Ramos (cell line): ENCODE data around the gene PPARA.
"Not testable (repeated sequence)": the region's sequence is repeated elsewhere in the genome, so short reads cannot be mapped to it uniquely, and the experiment has no call there.

Experiments used
- in situ Hi-C: fragments of 300-500 bp; cut with MboI; formaldehyde crosslinking; loops from one replicate; pipeline ENCODE4 v1.14.3; 2022; ENCODE audit warnings: low sequenced_read_pairs; ENCODE audit not compliant: unreplicated experiment

The PPARA gene

DNA sequence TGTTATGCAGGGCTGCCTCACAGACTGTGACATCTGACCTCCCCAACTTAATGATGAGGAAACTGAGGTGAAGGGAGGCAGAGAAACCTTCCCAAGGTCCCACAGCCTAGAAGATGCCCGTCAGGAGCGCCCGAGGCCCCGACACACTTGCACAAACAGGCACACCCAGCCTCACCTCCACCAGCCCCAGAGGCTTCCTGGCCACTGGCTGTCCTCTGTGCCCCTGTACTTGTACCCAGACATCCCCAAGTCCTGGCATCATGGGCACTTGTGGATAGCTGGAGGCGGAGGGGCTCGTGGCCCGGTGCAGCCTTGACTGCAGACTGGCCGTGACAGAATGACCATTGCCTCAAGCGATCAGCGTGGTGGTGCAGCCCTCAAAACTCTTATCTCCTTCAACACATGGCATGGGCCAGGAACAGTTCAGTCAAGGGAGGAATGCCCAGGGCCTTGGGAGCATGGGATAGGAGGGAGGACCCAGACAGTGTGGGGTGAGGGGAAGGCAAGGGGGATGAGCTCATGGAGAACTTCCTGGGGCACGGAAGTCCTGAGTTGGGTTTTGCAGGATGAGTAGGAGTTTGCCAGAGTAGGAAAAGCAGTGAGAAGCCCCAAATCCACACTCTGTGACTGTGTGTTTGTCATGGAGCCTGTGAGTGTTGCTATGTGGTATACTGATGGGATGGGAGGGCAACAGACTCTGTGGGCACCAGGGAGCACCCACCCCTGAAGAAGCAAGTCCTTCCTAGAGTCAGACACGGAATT is 25.8 kb upstream of the PPARA start:
- in situ Hi-C loops, result loop anchor here (5.0 kb wide), 2 partner anchors 193 to 418 kb away; no protein-coding TSS in a partner anchor

DNA sequence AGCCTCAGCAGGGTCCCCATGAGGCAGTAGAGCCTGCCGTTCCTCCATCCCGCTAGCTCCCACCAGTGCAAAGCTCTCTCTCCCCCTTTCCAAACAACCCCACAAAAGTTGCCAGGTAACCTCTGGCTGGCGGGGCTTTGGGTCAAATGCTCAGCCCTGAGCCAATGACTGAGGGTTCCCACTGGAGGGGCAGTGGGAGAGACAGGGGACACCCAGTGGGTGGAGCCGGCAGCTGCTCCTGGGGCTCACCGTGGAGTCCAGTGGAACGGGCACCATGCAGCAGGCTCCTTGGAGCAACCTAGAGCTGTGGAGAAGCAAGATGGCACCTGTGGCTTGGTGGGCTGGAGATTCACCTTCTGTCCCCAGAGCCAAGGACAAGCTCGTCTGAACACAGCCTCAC is 25.0 kb upstream of the PPARA start:
- in situ Hi-C loops, result no loop called here

GRCh38 chr22:46125816-46126765 is 24.2 kb upstream of the PPARA start:
- in situ Hi-C loops, result no loop called here

DNA sequence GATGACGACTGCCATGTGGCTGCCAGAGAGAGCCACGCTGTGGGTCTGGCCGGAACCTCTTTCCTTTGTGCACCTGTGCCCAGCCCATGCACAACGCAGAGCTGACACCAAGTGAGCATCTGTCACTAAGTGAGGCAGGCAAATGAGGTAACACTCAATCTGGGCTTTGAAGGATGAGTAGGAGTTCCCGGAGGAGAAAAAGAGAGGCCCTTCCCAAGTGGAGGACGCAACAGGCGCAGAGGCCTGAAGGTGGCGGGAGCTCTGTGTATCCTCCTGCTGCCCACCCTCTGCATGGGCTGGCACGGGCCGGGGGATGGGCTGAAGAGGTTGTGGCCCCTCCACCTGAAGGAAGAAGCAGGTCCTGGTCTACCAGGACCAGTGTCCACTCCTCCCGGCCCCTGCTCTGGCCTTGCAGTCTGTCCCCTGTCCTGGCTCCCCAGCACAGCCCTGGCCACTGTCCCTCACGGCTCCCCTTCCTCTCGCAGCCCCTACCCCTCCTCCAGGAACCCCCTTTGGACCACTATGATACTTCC is 23.4 kb upstream of the PPARA start:
- in situ Hi-C loops, result no loop called here

GRCh38 chr22:46127556-46127955 is 22.8 kb upstream of the PPARA start:
- in situ Hi-C loops, result no loop called here

GRCh38 chr22:46128606-46129005 is 21.7 kb upstream of the PPARA start:
- in situ Hi-C loops, result no loop called here

- in situ Hi-C loops, result no loop called here
Observed at GRCh38 chr22:46129390-46130041, 20.8 kb upstream of the PPARA start.

- in situ Hi-C loops, result no loop called here
Observed at GRCh38 chr22:46131151-46131587, 19.2 kb upstream of the PPARA start.

- in situ Hi-C loops, result not testable (repeated sequence)
Observed at GRCh38 chr22:46132193-46132829, 18.0 kb upstream of the PPARA start.

GRCh38 chr22:46132830-46133587 is 17.3 kb upstream of the PPARA start:
- in situ Hi-C loops, result no loop called here

GRCh38 chr22:46133588-46133855 is 16.8 kb upstream of the PPARA start:
- in situ Hi-C loops, result no loop called here

GRCh38 chr22:46134111-46134705 is 16.1 kb upstream of the PPARA start:
- in situ Hi-C loops, result no loop called here

GRCh38 chr22:46135611-46136485 is 14.5 kb upstream of the PPARA start:
- in situ Hi-C loops, result no loop called here

- in situ Hi-C loops, result no loop called here
Observed at GRCh38 chr22:46136486-46137217, 13.7 kb upstream of the PPARA start.

GRCh38 chr22:46137218-46137766 is 13.0 kb upstream of the PPARA start:
- in situ Hi-C loops, result no loop called here

- in situ Hi-C loops, result no loop called here
Observed at GRCh38 chr22:46138058-46138797, 12.1 kb upstream of the PPARA start.

DNA sequence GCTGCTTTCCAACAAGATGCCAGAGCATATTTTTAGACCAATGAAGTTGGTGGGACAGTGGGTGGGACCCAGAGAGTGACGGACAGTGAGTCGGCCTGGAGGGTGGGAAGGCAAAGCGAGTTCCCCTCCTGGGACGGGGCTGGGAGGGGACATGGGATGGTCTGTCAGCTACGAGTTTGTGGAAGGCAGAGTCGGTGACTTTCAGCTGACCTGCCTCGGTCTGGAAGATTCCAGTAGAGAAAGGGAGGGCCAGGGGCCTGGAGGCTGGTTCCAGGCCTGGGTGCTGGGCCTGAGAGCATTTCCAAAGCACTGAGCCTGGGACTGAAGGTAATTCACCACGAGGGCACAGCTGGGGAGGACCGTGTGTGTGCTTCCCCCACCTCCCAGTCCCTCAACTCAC is 10.9 kb upstream of the PPARA start:
- in situ Hi-C loops, result not testable (repeated sequence)
